HT-29 (cell line): ENCODE results near the gene OSBPL10. TPM values are rescaled to one million over a fixed set of nuclear protein-coding genes. Genes with fewer than 3 reads are reported as not detected.

ENCODE experiments used
- DNase-seq: peaks from one replicate; pipeline ENCODE4 v3.0.0-alpha.2; 2015; ENCODE audit warnings: low spot score
- total RNA-seq: library from RNA; depleted of rRNA; stranded (reverse); fragments of >200 nt; shearing (Covaris generic); gene quantifications from 2 replicates; pipeline ENCODE4 v1.2.3, GENCODE V29; 2014

OSBPL10 gene
- total RNA-seq, 1 experiment from 2014 or later: 65.1 TPM

DNA sequence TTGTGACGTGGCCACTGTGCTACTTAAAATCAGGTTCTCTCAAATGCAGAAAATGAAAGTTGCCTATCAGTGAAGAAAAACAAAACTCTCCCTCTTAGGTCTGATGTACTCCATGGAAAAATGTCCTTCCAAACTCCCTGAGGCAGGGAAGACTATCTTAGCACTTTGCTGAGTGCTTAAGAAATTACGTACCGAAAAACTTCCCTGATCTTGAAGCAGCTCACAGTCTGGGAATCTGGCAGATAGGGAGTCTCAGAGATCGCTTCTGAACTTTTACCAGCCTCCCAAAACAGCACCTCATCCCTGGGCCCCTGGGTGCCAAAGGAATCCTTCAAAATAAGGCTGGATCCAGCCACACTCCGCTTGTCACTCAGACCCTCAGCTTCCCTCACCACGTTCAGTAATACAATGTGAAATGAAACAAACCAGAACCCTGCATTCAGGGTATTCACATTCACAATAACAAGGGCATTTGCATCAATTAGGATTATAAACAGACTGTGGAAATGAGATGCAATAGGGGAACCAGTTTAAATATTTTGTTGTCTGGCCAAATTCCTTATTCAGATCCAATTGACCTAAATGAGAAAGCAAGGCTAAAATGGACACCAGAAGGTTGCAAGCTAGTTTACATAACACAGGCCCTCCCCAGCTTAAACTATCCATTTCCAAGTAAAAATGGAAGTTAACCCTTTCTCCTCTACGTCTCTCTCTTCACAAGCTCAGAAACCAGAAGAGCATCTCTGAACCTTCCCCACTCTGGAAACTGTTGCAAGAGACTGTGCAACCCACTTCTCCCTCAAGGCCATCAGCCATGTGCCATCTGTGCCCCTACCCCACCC is 20.9 kb downstream of the OSBPL10 start:
- no peak for DNase-seq

DNA sequence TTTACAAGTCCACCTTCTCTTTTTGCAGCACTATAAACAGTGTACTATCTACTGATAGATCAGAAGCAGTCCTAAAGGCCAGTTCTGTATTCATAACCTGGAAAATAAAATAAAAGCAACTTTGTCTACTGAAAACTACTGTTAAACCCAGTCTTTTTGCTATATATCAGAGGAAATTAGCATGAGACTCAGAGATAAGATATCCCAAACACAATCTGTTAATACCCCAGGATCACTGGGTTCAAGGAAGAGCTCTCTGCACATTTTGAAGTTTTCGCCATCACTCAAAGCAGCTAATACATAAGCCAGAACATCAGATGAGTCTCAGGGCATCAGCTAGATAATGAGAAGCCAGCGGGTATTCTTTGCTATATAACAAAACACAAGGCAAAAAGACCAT is 21.8 kb downstream of the OSBPL10 start:
- no peak for DNase-seq

DNA sequence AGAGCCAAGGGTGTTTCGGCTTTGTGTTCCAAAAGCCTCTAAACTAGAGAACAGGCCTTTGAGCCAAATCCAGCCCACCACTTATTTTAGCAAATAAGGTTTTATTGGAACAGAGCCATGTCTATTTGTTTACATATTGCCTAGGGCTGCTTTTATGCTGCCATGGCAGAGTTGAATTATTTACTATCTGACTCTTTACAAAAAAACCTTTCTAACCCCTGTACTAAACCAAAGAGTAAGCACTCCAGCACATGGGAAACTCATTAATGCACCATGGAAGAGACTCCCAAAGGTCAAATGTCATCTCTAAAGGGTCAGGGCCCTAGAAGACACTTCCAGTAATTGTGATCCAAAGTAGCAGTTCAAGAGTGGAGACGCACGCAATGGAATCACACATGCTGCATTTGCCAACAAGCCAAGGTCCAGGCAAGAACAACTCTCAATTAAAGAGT is 22.3 kb downstream of the OSBPL10 start:
- no peak for DNase-seq

DNA sequence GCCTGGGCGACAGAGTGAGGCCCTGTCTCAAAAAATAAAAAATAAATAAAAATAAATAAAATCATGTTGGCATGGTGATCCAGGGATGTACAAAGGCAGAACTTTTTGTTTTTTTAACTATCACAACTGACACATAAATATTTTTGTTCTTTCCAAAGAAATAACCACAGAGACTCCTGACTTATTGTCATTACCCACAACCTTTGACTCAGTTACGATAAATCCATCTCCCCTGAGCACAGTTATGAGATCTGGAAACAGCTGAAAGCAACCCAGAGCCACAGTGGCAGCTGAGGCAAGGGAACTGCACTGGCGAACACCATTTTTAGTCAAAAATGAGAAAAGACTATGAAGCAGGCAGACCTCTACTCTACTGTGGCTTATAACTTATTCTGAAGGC is 24.0 kb downstream of the OSBPL10 start:
- DNase-seq: no peak

DNA sequence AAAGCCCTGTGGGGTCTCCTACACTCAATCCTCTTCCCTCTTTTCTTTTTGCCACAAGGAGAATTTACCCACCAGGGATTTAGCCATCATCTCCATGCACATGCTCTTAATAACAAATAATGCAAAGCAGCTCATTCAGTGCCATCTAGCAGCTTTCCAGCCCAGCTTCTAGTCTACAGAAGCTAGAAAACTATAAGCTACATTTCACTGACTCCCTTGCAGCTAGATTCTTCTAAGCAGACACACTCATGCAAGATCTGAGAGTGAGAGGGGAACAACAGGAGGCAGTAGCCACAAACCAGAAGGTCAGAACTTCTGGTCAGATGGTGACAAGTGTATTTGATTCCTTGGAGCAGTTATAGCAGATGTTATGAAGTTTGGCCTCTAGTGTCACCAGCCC is 25.5 kb downstream of the OSBPL10 start:
- no peak for DNase-seq

DNA sequence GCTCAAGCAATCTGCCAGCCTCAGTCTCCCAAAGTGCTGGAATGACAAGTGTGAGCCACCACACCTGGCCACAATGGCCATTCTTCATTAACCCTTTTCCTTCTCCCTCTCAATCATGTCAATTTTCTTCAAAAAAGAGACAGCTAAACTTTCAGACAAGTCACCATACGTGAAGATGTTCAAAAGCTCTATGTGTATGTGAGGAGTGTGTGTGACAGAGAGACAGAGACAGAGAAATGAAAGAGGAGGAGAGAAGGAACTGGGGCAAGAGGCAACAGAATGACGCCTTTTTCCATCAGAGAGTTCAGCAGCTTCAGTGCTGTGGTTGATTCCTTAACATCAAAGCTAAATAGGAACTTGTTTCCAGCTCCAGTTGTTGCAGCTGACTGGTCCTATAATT is 27.4 kb downstream of the OSBPL10 start:
- no peak for DNase-seq

DNA sequence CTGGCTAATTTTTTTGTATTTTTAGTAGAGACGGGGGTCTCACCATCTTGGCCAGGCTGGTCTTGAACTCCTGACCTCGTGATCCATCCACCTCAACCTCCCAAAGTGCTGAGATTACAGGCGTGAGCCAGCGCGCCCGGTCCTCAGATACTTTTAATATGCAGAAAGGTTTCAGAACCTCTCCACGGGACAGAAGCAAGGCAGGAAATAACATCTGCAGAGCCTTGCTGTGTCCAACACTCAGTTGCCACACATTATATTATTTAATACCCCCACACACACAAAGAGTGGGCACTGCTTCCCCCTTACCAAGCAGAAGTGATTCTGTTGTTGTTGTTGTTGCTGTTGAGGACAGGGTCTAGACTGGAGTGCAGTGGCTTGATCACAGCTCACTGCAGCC is 28.0 kb downstream of the OSBPL10 start:
- DNase-seq: no peak

DNA sequence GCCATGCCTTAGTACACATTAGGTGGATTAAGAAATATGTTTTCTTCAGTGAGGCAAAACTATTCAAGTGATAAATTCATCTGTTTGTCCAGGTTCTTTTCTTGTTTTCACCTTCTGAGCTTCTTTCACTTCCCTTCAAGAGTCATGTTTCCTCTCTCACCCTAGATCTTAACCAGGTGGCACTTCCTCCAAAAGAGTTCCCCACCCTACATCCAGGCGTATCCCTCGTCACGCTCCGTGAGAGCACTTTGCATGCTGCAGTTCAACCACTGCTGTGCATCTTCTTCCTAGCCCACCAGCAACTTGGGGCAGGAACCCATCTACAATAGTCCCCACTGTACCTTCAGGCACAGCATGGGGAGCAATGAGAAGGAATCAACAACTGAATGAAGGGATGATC is 28.9 kb downstream of the OSBPL10 start:
- no peak for DNase-seq

DNA sequence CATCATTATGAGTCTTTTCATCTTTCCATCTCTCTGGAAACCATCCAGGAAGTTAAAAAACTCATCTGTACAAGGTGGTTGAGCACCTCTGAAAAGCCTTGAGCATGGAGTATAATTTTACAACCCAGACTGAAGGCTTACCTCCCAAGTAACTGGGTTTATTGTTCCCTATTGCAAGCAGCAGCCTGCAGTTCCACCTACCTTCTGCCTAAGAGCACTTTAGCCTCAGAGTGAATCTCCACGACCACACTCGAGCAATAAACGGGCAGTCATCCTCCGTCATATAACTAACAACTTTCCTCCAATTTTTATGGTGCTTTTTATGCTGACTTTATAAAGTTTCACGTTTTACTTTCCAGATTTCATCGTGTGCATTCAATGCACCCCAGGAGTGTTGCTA is 32.8 kb downstream of the OSBPL10 start:
- DNase-seq: no peak

DNA sequence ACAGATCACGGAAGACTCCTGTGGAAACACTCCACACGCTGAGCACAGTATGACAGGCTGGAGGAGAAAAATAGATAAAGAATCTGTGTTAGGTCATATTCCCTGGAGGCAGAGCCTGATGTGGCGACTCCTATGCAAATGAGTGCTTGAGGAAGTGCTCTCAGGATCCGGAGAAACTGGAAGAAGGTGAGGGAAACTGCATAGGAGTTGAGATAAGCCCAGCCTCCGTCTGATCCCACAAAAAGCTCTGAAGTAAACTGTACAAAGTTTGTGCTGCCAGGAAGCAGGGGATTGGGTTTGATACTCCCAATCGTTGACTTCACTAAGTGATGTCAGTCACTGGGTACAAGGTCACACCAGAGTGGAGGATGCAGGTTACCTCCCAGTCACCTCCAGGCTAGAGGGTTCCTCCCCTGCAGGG is 33.4 kb downstream of the OSBPL10 start:
- peak; percentile 55 for DNase-seq

DNA sequence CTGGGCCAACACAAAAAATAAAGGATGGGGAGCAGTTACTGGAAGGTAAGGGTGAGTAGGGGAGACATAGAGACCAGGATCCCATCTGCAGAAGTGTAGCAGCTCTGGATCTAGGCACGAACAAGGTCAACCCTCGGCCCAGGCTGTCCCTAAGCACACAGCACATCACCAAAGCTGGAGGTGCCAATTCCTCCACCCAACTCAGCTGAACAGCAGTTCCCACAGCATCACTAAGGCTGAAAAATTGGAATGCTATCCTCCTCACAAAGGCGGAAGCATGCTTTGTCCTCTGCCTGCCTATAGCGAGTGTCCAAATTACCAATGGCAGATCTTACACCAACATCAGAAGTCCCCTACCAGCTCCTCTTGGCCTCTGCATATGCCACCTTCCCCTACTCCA is 33.9 kb downstream of the OSBPL10 start:
- DNase-seq: no peak

DNA sequence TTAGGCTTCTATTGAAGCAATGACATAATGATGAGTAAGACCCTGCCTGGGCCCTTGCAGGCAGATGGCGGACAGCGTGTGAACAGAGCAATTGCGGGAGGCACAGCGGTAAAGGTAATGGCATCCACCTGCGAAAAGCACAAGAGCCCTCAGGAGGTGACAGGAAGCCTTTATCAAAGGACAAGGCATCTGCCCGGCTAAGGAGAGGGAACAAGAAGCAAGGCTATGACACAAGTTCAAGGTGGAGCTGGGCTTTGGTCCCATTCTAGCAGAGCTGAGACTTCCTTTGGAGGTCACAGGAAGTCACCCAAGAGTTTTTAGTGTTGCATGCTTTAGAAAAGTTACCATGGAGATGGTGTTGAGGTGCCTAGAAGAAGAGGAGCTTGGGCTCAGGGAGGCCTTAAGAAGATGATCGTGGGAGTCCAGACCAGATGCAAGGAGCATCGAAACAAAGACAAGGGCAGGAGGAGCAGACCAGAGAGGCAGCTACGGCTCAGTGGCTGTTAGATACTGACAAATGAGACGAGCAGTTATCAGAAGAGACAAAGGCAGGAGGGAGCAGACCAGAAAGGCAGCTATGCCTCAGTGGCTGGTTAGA is 34.5 kb downstream of the OSBPL10 start:
- DNase-seq: no peak

DNA sequence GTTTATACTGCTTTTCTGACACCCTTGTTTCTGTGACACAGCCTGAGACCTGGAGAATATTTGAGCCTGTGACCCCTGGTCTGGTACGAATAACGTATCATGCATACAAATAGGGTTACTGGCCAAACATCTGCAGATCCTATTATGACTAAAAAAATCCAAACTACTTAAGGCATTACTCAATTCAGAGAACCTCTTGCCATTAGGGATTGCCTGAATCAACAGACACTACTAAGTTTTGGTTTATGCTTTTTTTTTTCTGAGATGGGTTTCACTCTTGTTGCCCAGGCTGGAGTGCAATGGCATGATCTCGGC is 35.4 kb downstream of the OSBPL10 start:
- DNase-seq: no peak

DNA sequence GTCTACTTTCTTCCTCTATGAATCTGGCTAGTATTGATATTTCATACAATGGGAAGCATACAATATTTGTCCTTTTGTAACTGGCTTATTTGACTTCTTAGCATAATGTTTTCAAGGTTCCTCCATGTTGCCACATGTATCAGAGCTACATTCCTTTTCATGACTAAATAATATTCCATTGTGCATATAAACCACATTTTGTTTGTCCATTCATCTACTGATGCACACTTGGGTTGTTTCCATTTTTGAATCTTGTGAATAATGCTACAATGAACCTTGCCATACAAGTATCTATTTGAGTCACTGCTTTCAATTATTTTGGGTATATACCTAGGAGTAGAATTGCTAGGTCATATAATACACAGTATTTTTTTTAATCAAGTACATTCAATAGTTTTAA is 38.0 kb downstream of the OSBPL10 start:
- no peak for DNase-seq

DNA sequence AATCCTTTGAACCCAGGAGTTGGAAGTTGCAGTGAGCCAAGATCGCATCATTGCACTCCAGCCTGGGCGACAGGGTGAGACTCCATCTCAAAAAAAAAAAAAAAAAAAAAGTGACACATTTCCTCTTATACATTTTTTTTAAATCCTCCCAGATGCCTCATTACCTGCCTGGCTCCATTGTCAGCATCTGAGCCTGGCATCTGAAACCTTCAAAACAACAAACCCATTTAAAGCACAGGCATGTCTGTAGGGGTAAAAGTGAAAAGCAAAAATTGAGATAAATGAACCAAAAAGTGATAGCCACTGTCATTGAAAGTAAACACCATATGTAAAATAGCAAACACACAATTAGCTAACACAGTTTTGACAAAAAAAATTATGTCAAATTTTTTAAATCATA is 38.6 kb downstream of the OSBPL10 start:
- DNase-seq: no peak

DNA sequence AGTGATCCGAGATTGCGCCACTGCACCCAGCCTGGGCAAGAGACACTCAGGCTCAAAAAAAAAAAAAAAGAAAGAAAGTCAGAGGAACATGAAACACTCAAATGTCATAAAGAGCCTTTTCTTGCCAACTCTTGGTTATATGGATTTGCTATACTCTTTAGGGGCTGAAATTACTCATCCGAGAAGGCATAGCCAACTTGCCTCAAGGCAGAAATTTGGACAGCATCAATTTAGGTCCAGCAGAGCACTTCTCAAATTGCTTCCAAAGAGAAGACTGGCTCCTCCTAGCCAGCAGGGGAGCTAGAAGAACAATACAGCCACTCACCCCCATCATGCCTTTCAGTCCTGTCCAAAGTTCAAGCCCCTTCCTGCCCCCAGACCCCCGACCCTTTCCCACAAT is 43.8 kb downstream of the OSBPL10 start:
- DNase-seq: no peak

DNA sequence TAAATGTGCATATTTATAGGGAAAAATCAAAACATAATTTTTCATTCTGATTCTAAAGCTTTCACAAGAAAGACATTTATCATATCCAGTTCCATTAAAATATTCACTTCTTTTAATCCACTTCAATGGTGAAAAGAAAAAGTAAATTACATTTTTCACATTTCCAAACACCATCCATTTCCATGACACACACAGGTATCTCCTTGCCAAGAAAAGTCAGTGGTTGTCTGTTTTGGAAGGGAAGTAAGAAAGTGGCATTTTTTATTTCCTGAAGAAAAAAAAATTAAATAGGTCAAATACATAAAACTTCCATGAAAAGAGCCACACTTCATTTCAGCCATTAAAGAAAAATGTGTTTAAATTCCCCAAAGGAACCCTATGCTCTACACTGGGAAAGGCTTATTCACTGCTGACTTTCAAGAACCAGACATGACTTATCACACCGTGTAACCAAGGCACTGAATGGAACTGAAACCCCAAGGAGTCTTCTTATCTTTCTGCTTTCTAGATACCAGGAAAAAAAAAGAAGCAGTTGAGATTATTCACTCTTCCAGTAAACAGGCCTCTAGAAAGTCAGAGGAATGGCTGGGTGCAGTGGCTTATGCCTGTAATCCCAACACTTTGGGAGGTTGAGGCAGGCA is 44.5 kb downstream of the OSBPL10 start:
- DNase-seq: no peak

DNA sequence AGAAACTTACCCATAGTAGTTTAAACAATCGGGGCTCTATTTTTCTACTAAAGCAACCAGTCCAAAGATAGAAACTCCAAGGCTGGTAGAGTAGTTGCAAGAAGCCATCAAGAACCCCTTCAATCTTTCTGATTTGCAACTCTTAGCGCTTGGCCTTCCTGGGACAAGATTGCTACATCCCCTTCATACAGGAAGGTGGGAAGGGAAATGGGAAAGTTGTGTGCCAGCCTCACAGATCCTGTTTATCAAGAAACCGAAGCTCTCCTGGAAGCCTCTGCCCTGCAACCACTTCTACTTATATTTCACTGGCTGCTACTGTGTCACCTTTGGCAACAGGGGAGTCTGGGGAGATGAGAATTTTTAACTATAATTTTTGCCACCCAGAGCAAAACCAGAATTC is 46.2 kb downstream of the OSBPL10 start:
- DNase-seq: peak; percentile 52

DNA sequence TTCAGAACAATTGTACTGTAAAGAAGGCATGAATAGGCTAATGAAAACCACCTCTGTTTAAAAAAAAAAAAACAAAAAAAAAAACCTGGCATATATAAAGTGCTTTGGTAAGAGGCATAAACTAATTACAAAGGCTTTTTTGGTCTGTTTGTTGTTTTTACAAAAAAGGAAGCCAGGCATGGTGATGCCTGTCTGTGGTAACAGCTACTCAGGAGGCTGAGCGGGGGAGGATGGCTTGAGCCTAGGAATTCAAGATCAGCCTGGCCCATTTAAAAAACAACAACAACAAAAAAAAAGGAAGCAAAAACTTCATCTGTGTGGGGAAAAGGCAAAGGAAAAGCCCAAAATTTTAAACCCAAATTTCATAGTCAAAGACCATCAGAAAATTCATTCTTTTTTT is 47.0 kb downstream of the OSBPL10 start:
- DNase-seq: no peak

DNA sequence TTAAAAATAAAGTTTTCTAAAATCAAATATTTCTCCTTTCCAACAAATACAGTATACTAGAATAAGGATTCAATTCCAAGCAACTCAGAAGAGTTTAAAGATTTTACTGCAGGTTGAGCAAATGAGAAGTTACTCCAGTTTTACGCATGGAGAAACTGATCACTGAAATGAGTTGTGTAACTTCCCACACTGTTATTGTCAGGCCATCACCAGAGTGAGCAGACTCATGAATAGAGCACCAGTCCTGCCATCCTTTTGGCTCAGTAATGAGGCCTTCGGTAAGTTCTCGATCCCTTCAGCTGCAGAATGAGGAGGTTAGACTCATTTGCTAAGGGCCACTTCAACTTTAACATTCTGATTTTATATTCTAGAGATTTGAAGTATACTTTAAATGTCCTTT is 48.1 kb downstream of the OSBPL10 start:
- no peak for DNase-seq

DNA sequence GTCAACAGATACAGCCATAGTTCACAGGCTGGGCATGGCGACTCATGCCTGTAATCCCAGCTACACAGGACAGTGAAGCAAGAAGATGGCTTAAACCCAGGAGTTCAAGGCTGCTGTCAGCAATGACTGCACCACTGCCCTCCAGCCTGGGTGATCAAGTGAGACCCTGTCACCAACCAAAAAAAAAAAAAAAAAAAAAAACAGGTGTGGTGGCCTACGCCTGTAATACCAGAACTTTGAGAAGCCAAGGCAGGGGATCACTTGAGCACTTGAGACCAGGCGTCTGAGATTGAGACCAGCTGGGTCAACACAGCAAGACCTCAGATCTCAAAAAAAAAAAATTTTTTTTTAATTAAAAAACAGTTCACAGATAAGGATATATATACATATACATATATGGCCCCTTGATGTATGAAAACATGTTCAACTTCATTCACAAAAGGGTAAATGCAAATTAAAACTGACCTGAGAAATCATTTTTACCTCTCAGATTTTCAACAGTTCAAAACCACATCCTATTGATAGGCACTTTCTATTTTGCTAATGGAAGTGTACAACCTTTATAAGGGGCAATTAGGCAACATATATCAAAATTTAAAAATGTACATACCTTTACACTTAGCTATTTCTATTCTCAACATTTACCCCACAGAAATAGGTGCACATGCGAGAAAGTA is 51.1 kb downstream of the OSBPL10 start:
- DNase-seq: no peak

DNA sequence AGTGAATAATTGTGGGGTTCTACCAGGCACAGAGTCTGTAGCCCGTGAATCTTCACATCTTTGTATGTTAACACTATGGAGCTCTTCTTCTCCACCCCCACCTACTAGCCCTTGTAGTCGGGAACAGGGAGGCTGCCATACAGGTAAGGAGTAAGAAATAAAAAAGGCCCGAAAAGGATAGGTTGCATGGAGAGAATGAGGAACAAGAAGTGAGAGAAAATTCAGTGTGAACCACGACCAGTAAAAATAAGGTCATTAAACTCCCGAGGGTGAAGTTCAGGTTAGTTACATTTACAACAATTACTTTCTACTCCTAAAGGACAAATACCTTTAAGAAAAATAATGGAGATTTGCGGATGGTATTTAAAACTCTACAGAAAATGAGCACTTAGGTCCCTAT is 53.3 kb downstream of the OSBPL10 start:
- DNase-seq: no peak

DNA sequence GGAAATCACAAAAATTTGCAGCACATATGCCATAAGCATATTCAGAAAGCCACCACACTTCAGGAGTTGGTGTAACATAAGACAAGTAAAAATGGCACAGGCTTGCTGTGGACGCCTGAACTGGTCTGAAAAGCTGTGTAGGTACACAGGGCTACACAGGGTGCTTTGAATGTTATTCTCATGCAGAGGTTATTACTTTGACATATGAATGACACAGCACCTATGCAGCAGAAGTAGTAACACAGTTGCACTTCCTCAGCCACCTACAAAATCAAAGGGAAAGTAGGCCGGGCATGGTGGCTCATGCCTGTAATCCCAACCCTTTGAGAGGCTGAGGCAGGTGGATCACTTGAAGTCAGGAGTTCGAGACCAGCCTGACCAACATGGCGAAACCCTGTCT is 54.5 kb downstream of the OSBPL10 start:
- DNase-seq: no peak
